K562 (cell line): ENCODE results near the gene NFIC. TPM values are rescaled to one million over a fixed set of nuclear protein-coding genes. Genes with fewer than 3 reads are reported as not detected.

ENCODE experiments used
- CBX1 ChIP-seq: sonication (generic); IDR thresholded peaks from 2 replicates; pipeline ENCODE4 v1.6.1; 2016; ENCODE audit warnings: antibody characterized with exemption, low read depth, mild to moderate bottlenecking
- PHF20 ChIP-seq: fragments of 450-650 bp; IDR thresholded peaks from 2 replicates; pipeline ENCODE4 v1.6.1; 2018; ENCODE audit not compliant: partially characterized antibody
- PTRF ChIP-seq: fragments of 450-650 bp; IDR thresholded peaks from 2 replicates; pipeline ENCODE4 v1.6.1; 2016; ENCODE audit warnings: mild to moderate bottlenecking, missing genetic modification characterization, missing compliant biosample characterization
- RHOXF2B ChIP-seq: fragments of 250-450 bp; sonication (Bioruptor Pico); conservative IDR thresholded peaks from 2 replicates; pipeline ENCODE4 v1.5.1; 2021
- SMC3 ChIP-seq: conservative IDR thresholded peaks from 2 replicates; pipeline ENCODE4 v1.6.1; 2011; ENCODE audit warnings: low read depth, low read length, improper control_type of control experiment; ENCODE audit not compliant: insufficient read depth
- ZNF146 ChIP-seq: IDR thresholded peaks from one replicate; pipeline ENCODE4 v1.6.1; 2018; ENCODE audit warnings: missing compliant biosample characterization; ENCODE audit not compliant: unreplicated experiment
- ZNF165 ChIP-seq: fragments of 250-450 bp; sonication (Bioruptor Pico); IDR thresholded peaks from 2 replicates; pipeline ENCODE4 v1.4.0; 2020; ENCODE audit warnings: borderline replicate concordance
- ZNF778 ChIP-seq: fragments of 450-650 bp; formaldehyde crosslinking; IDR thresholded peaks from 2 replicates; pipeline ENCODE4 v1.4.0; 2020; ENCODE audit warnings: mild to moderate bottlenecking, moderate library complexity
- polyA plus RNA-seq, 8 experiments: library from polyadenylated mRNA; depleted of rRNA in 4 of 8; stranded (reverse) in 5 of 8; unstranded in 3 of 8; fragments of >200 nt; fragmentation: Nextera tagmentation in 2 of 8; fragmentation: Illumina TruSeq in 1 of 8; extraction: Ambion mirVana in 2 of 8; extraction: Trizol in 1 of 8; gene quantifications; 2 replicates each; pipeline versions ENCODE4 v1.2.1 to v1.2.3, GENCODE V29; 2011 to 2014; ENCODE audit warnings: inconsistent platforms in 1 of 8, missing spikeins in 1 of 8
- total RNA-seq, 7 experiments: library from RNA; depleted of rRNA in 6 of 7; stranded (reverse); fragments of >200 nt in 6 of 7; fragmentation: Illumina TruSeq in 2 of 7; extraction: Trizol in 2 of 7; gene quantifications; 2 replicates each; pipeline versions ENCODE4 v1.2.1 to v1.2.3, GENCODE V29; 2011 to 2021; ENCODE audit warnings: low replicate concordance in 1 of 7
- TF ChIP-seq, protein P1 (sequence below), 3 experiments: fragments of 200-800 bp in 1 of 3; sonication (Bioruptor generic) in 1 of 3; sonication (generic) in 1 of 3; formaldehyde crosslinking in 1 of 3; IDR thresholded peaks; 2 replicates each; pipeline versions ENCODE4 v1.6.1 to v1.8.0; 2016 to 2022; ENCODE audit warnings: mild to moderate bottlenecking in 2 of 3, missing compliant biosample characterization in 2 of 3, missing genetic modification characterization in 2 of 3, missing genetic modification reagents in 1 of 3
- TF ChIP-seq, protein P2 (sequence below), 3 experiments: IDR thresholded peaks in 2 of 3; conservative IDR thresholded peaks in 1 of 3; 2 replicates each; pipeline ENCODE4 v1.5.1; 2011 to 2012; ENCODE audit warnings: low read length in 3 of 3, mild to moderate bottlenecking in 3 of 3, control low read depth in 2 of 3, improper control_type of control experiment in 1 of 3, inconsistent platforms in 1 of 3, low read depth in 1 of 3, mixed read lengths in 1 of 3, moderate library complexity in 1 of 3; ENCODE audit not compliant: insufficient read depth in 2 of 3
- TF ChIP-seq, protein P3 (sequence below): fragments of 250-450 bp; sonication (Bioruptor Pico); IDR thresholded peaks from 2 replicates; pipeline ENCODE4 v1.5.0; 2021; ENCODE audit warnings: mild to moderate bottlenecking, moderate library complexity
- TF ChIP-seq, protein P4 (sequence below): fragments of 200-800 bp; sonication (Bioruptor generic); IDR thresholded peaks from 2 replicates; pipeline ENCODE4 v1.6.1; 2017; ENCODE audit warnings: missing genetic modification characterization, missing compliant biosample characterization

Gene NFIC
- total and polyA plus RNA-seq, 9 of the 15 experiments (the other 6 are each of a cell fraction or from before 2014, with no cell fraction given): 0.71 to 62.1 (median 6.9) TPM

DNA sequence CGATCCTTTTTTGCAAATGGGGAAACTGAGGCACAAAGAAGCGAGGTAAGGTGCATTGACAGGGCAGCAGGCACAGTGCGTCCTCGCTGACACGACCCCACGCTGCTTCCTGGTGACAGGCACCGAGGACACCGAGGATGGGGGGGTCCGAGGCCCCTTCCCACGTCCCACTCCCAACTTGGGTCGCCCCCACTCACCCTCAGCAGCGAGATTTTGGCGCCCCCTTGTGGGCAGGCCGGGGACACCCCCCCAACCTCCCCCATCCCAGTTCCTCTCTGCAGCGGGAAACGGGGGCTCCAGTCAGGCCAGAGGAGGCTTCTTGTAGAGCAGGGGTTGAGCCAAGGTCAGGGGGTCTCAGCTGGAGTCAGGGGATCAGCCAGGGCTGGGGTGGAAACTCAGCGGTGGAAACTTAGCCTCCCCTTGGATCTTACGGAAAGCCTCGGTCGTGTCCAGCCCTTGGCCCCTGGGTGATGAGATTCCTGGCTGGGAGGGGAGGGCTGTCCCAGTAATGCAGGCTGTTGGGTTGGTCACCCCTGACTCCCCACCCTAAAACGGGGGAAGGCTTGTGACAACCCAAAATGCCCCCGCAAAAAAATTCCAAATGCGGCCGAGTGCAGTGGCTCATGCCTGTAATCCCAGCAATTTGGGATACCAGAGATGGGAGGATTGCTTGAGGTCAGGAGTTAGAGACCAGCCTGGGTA lies 105.7 kb downstream of the NFIC start (continued):
- TF ChIP-seq, protein P1, sequence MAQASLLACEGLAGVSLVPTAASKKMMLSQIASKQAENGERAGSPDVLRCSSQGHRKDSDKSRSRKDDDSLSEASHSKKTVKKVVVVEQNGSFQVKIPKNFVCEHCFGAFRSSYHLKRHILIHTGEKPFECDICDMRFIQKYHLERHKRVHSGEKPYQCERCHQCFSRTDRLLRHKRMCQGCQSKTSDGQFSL (CRISPR knock-in tag; IDR thresholded peaks at IDR 0.05): peak; percentile 100
- TF ChIP-seq, protein P1 (tag; IDR thresholded peaks at IDR 0.05): peak in 1 of 2 experiments; percentile 98; a peak in 2 of 4 replicates
- TF ChIP-seq, protein P2, sequence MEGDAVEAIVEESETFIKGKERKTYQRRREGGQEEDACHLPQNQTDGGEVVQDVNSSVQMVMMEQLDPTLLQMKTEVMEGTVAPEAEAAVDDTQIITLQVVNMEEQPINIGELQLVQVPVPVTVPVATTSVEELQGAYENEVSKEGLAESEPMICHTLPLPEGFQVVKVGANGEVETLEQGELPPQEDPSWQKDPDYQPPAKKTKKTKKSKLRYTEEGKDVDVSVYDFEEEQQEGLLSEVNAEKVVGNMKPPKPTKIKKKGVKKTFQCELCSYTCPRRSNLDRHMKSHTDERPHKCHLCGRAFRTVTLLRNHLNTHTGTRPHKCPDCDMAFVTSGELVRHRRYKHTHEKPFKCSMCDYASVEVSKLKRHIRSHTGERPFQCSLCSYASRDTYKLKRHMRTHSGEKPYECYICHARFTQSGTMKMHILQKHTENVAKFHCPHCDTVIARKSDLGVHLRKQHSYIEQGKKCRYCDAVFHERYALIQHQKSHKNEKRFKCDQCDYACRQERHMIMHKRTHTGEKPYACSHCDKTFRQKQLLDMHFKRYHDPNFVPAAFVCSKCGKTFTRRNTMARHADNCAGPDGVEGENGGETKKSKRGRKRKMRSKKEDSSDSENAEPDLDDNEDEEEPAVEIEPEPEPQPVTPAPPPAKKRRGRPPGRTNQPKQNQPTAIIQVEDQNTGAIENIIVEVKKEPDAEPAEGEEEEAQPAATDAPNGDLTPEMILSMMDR (IDR thresholded peaks at IDR 0.05 in 2 of 3, conservative IDR thresholded peaks at IDR 0.05 in 1 of 3; ENCODE audit: insufficient read depth in 2 of 3, low read depth in 1 of 3, low read length in 3 of 3): peak; percentile 73 to 89 (median 88)
- peak; percentile 15 for TF ChIP-seq PHF20
- TF ChIP-seq, protein P3, sequence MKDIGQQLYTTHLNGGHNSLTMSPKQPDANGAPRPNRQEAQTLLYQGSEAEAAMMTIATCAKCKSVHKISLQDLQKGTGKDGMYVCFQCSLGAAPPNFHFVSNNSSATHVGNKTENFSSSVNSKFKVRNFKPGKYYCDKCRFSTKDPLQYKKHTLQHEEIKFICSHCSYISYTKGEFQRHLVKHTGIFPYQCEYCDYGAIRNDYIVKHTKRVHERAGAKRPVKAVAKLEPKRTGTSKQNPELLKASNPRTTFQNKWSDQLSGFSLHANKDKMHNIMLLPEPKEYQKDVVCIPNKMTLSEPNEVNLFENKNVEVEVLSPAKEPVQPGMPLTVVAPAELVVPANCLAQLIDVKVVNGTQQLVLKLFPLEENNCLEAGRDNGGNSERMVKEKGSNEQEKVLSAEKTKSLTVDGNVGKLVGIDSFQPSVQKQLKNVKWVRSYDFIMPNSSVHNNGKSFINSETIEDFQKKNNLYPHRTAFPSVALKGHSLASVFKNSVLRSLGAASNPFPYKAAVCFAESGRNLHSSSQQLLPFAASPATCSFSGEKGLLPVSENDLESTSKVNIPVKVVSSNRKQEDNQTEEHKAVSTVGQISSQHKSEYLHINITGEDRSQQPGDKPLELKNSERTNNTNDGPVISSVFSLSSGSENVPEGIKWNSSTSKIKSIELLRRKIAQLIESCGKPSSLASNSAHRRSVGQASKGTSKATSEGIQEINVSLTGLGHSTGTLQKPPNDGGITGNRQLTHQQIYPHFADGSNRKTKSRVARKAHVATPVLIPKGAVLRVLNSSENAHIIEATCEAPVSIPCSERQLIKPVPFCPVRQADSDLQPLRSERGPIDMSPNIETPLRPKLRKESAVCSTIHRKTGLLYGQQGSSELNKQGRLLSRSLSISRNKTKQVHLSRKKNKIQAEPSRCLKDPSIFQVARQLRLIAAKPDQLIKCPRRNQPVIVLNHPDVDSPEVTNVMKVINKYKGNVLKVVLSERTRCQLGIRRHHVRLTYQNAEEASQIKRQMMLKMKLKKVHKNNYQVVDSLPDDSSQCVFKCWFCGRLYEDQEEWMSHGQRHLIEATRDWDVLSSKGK: no peak
- TF ChIP-seq SMC3: peak; percentile 78
- no peak for TF ChIP-seq ZNF165
- TF ChIP-seq, protein P4, sequence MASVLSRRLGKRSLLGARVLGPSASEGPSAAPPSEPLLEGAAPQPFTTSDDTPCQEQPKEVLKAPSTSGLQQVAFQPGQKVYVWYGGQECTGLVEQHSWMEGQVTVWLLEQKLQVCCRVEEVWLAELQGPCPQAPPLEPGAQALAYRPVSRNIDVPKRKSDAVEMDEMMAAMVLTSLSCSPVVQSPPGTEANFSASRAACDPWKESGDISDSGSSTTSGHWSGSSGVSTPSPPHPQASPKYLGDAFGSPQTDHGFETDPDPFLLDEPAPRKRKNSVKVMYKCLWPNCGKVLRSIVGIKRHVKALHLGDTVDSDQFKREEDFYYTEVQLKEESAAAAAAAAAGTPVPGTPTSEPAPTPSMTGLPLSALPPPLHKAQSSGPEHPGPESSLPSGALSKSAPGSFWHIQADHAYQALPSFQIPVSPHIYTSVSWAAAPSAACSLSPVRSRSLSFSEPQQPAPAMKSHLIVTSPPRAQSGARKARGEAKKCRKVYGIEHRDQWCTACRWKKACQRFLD (CRISPR knock-in tag): no peak
- TF ChIP-seq RHOXF2B (CRISPR knock-in tag): no peak
- TF ChIP-seq ZNF778: no peak
- TF ChIP-seq PTRF: no peak
- TF ChIP-seq ZNF146 (CRISPR knock-in tag): no peak
- 0 out of 2 replicates have a peak, but pooled peaks have one; percentile 48 for TF ChIP-seq CBX1
- TF ChIP-seq, all 486 proteins: peak for 30
